Activated CD4-positive, alpha-beta T cell treated with anti-CD3 and anti-CD28 coated beads, Interleukin-2, amount 50 U/mL, for 16 hours (primary cell): ENCODE measurements around the gene RHOBTB1.
"Not testable (repeated sequence)": the region's sequence is repeated elsewhere in the genome, so short reads cannot be mapped to it uniquely, and the experiment has no call there.

Experiments used
- DNase-seq: peaks from one replicate; pipeline ENCODE4 v3.0.0-alpha.2; 2020

The RHOBTB1 gene

GRCh38 chr10:60940446-60940845, 3.5 kb downstream of the RHOBTB1 start:
- DNase-seq: no peak

- no peak for DNase-seq
Measured at GRCh38 chr10:60937784-60938654, 6.0 kb downstream of the RHOBTB1 start.

GRCh38 chr10:60937022-60937421, 7.0 kb downstream of the RHOBTB1 start:
- no peak for DNase-seq

- no peak for DNase-seq
Measured at GRCh38 chr10:60934215-60935175, 9.5 kb downstream of the RHOBTB1 start.

- DNase-seq: no peak
Measured at GRCh38 chr10:60932756-60933155, 11.2 kb downstream of the RHOBTB1 start.

GRCh38 chr10:60930237-60930636, 13.7 kb downstream of the RHOBTB1 start:
- no peak for DNase-seq

- DNase-seq: no peak
Measured at GRCh38 chr10:60921633-60922032, 22.4 kb downstream of the RHOBTB1 start.

GRCh38 chr10:60920479-60920878, 23.5 kb downstream of the RHOBTB1 start:
- no peak for DNase-seq

GRCh38 chr10:60919551-60919950, 24.4 kb downstream of the RHOBTB1 start:
- DNase-seq: no peak

- no peak for DNase-seq
Measured at GRCh38 chr10:60917331-60918280, 26.4 kb downstream of the RHOBTB1 start.

GRCh38 chr10:60916025-60916424, 28.0 kb downstream of the RHOBTB1 start:
- no peak for DNase-seq

GRCh38 chr10:60914690-60915141, 29.3 kb downstream of the RHOBTB1 start:
- no peak for DNase-seq

GRCh38 chr10:60913657-60914056, 30.3 kb downstream of the RHOBTB1 start:
- no peak for DNase-seq

- no peak for DNase-seq
Measured at GRCh38 chr10:60913071-60913470, 30.9 kb downstream of the RHOBTB1 start.

GRCh38 chr10:60911715-60912114, 32.3 kb downstream of the RHOBTB1 start:
- no peak for DNase-seq

- no peak for DNase-seq
Measured at GRCh38 chr10:60911216-60911615, 32.8 kb downstream of the RHOBTB1 start.

GRCh38 chr10:60910543-60910942, 33.4 kb downstream of the RHOBTB1 start:
- DNase-seq: peak; percentile 19

GRCh38 chr10:60908896-60909295, 35.1 kb downstream of the RHOBTB1 start:
- no peak for DNase-seq

GRCh38 chr10:60908031-60908430, 36.0 kb downstream of the RHOBTB1 start:
- no peak for DNase-seq

- DNase-seq: no peak
Measured at GRCh38 chr10:60907236-60907635, 36.7 kb downstream of the RHOBTB1 start.

GRCh38 chr10:60906825-60907224, 37.2 kb downstream of the RHOBTB1 start:
- DNase-seq: not testable (repeated sequence)

- no peak for DNase-seq
Measured at GRCh38 chr10:60906411-60906810, 37.6 kb downstream of the RHOBTB1 start.
